Activated CD4-positive, alpha-beta T cell treated with anti-CD3 and anti-CD28 coated beads, Interleukin-2, Interleukin-4, amounts not matched to agents 100 ng/mL and 50 ng/mL, durations not matched to agents 16 hours and 8 hours (primary cell): Measurements from ENCODE around the gene DEFB119.
"Not testable (repeated sequence)": the region's sequence is repeated elsewhere in the genome, so short reads cannot be mapped to it uniquely, and the experiment has no call there.

Experiments used
- DNase-seq: peaks from one replicate; pipeline ENCODE4 v3.0.0-alpha.2; 2020; ENCODE audit warnings: low spot score

The DEFB119 gene

GRCh38 chr20:31390490-31390889 is at the start of gene DEFB119:
DEFB119 (minus strand) TSS chr20:31390590; CDS start chr20:31390483, 107 bp downstream.
- DNase-seq, result no peak

- DNase-seq, result no peak
Observed at GRCh38 chr20:31430568-31431115, 40.3 kb upstream of the DEFB119 start.

- not testable (repeated sequence) for DNase-seq
Observed at GRCh38 chr20:31427576-31427975, 37.2 kb upstream of the DEFB119 start.

GRCh38 chr20:31426891-31427551 is 36.6 kb upstream of the DEFB119 start:
- not testable (repeated sequence) for DNase-seq

GRCh38 chr20:31425797-31426196 is 35.4 kb upstream of the DEFB119 start:
- DNase-seq, result no peak

GRCh38 chr20:31418307-31418706 is 27.9 kb upstream of the DEFB119 start:
- DNase-seq, result no peak

- no peak for DNase-seq
Observed at GRCh38 chr20:31415653-31416052, 25.3 kb upstream of the DEFB119 start.

GRCh38 chr20:31414381-31414780 is 24.0 kb upstream of the DEFB119 start:
- no peak for DNase-seq

- no peak for DNase-seq
Observed at GRCh38 chr20:31410011-31410410, 19.6 kb upstream of the DEFB119 start.

- DNase-seq, result no peak
Observed at GRCh38 chr20:31406115-31406514, 15.7 kb upstream of the DEFB119 start, which contains the start of gene DEFB121. DEFB121 (minus strand) TSS chr20:31406215; CDS start chr20:31406152, 63 bp downstream.

- no peak for DNase-seq
Observed at GRCh38 chr20:31403886-31404285, 13.5 kb upstream of the DEFB119 start.

GRCh38 chr20:31394900-31395299 is 4.5 kb upstream of the DEFB119 start:
- no peak for DNase-seq

GRCh38 chr20:31392836-31393235 is 2.4 kb upstream of the DEFB119 start:
- DNase-seq, result no peak

GRCh38 chr20:31374346-31374745 is 16.0 kb downstream of the DEFB119 start:
- DNase-seq, result no peak

GRCh38 chr20:31368301-31368700 is 22.1 kb downstream of the DEFB119 start, which contains the start of gene DEFB118:
DEFB118 (plus strand) TSS chr20:31368601; CDS start chr20:31368651, 50 bp downstream.
- DNase-seq, result no peak

- not testable (repeated sequence) for DNase-seq
Observed at GRCh38 chr20:31364272-31364671, 26.1 kb downstream of the DEFB119 start.

- no peak for DNase-seq
Observed at GRCh38 chr20:31363295-31363694, 27.1 kb downstream of the DEFB119 start.

- DNase-seq, result no peak
Observed at GRCh38 chr20:31355981-31356380, 34.4 kb downstream of the DEFB119 start.

GRCh38 chr20:31341470-31341869 is 48.9 kb downstream of the DEFB119 start:
- no peak for DNase-seq

- DNase-seq, result no peak
Observed at GRCh38 chr20:31330893-31331292, 59.5 kb downstream of the DEFB119 start.
